WERI-Rb-1 (cell line): ENCODE measurements around the gene PDE8B.

Experiments
- DNase-seq: peaks from one replicate; pipeline ENCODE4 v3.0.0-alpha.2; 2020
- H3K27ac ChIP-seq: fragments of 250-450 bp; sonication (Bioruptor Pico); 2 replicates; pipeline ENCODE4 v1.5.1; 2020; ENCODE audit warnings: mild to moderate bottlenecking, moderate library complexity
- H3K27me3 ChIP-seq: fragments of 250-450 bp; sonication (Bioruptor Pico); 2 replicates; pipeline ENCODE4 v1.5.1; 2021; ENCODE audit warnings: mild to moderate bottlenecking, low read depth, moderate library complexity; ENCODE audit not compliant: insufficient read depth, severe bottlenecking
- H3K36me3 ChIP-seq: fragments of 250-450 bp; sonication (Bioruptor Pico); 2 replicates; pipeline ENCODE4 v1.5.1; 2020; ENCODE audit warnings: mild to moderate bottlenecking, moderate library complexity
- H3K4me3 ChIP-seq: 2 replicates; pipeline ENCODE4 v1.5.1; 2011; ENCODE audit warnings: low read depth, mild to moderate bottlenecking, control low read depth, low read length
- H3K9me3 ChIP-seq: fragments of 250-450 bp; sonication (Bioruptor Pico); 2 replicates; pipeline ENCODE4 v1.5.1; 2021; ENCODE audit warnings: mild to moderate bottlenecking, moderate library complexity; ENCODE audit not compliant: severe bottlenecking
- TF ChIP-seq, protein P1 (sequence below): IDR thresholded peaks from 2 replicates; pipeline ENCODE4 v1.5.1; 2011; ENCODE audit warnings: low read depth, mild to moderate bottlenecking, control low read depth, inconsistent platforms, low read length

The PDE8B gene

DNA sequence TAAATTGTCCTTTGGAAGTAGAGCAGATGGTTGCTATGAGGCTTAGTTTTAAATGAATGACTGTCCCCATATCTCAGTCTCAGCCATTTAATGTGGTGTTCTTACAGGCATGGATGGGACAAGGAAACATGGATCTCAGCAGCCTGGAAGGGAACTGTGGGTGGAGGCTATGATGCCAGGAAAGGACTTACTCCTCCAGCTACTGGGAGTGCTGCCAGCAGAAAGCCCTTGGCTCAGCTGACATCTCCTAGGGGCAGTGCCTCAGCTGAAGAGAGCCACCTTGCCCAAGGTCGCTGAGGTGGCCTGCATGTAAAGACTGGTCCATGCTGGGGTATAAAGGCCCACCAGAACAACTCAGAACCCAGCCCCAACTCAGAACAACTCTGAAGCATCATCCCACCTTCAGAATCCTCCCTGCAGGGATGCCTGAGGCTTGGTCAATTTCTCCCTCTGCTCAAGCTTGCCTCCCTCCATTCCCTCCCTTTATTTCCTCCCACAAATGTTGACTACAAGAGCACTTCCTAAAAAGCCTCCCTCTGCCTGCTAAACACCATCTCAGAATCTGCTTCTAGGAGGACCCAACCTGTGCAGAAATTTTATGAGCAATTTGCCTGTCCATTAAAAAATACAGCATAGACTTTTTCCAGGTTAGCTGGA lies 1.8 kb upstream of the PDE8B start:
- DNase-seq = no peak
- H3K27me3 ChIP-seq = no peaks in the 10 kb centered on the region
- H3K27ac ChIP-seq = no peak overlapping the region
- no peaks in the 10 kb centered on the region for H3K9me3 ChIP-seq
- TF ChIP-seq, protein P1, sequence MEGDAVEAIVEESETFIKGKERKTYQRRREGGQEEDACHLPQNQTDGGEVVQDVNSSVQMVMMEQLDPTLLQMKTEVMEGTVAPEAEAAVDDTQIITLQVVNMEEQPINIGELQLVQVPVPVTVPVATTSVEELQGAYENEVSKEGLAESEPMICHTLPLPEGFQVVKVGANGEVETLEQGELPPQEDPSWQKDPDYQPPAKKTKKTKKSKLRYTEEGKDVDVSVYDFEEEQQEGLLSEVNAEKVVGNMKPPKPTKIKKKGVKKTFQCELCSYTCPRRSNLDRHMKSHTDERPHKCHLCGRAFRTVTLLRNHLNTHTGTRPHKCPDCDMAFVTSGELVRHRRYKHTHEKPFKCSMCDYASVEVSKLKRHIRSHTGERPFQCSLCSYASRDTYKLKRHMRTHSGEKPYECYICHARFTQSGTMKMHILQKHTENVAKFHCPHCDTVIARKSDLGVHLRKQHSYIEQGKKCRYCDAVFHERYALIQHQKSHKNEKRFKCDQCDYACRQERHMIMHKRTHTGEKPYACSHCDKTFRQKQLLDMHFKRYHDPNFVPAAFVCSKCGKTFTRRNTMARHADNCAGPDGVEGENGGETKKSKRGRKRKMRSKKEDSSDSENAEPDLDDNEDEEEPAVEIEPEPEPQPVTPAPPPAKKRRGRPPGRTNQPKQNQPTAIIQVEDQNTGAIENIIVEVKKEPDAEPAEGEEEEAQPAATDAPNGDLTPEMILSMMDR = no peak
- no peak overlapping the region for H3K4me3 ChIP-seq
- H3K36me3 ChIP-seq = no peaks in the 10 kb centered on the region

DNA sequence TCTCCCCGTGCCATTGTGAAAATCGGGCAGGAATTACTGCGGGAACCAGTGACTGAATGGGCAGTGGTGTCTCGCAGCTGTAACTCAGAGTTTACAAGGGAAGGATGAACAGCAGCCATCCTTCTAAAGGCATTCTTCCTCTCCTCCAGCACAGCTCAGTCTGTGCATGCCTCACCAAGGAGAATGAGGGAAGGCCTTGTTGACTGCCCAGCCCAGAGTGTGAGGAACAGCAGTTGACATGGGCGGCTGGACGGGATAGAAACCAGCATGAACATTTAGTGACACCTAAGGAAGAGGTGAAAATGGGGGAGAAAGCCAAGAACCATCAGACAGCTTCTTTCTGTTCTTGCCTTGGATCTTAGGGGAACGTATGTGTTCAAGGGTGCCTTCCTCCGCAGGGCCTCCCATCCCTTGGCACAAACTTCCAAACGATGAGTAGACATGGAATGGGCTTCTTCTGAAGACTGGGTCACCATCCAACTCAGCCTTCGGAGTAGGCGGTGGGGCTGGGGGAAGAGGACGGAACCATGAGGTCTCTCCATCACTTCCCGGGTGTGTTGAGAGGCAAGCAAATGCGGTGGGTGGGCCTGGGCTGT lies 887 bp upstream of the PDE8B start:
- Histone ChIP-seq H3K36me3 (no peaks in the 10 kb centered on the region), H3K9me3 (no peaks in the 10 kb centered on the region), H3K27ac (no peak overlapping the region), H3K4me3 (no peak overlapping the region), H3K27me3 (no peaks in the 10 kb centered on the region)
- DNase-seq = no peak
- TF ChIP-seq, protein P1 = no peak

DNA sequence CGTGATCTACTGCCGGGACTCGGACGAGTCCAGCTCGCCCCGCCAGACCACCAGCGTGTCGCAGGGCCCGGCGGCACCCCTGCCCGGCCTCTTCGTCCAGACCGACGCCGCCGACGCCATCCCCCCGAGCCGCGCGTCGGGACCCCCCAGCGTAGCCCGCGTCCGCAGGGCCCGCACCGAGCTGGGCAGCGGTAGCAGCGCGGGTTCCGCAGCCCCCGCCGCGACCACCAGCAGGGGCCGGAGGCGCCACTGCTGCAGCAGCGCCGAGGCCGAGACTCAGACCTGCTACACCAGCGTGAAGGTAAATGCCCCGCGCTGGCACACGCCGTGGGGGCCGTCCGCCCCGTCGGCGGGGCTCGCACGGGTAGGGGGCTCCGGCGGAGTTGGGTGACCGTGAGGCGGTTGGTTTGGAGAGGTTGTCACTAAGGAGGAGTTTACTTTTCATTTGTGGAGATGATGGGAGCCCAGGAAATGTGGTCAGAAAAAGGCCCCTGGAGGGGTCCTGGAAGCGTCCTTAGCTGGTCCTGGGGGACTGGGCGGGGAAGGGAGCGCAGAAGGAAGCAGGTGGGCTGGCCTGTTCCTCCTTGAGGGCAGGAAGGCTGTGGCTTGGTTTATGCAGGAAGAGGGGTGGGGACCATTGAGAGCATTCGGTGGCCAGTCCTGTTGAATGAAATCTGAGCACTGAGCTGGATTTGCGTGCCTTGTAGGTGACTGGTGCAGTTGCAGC lies 647 bp downstream of the PDE8B start:
- TF ChIP-seq, protein P1 = no peak
- Histone ChIP-seq H3K36me3 (no peaks in the 10 kb centered on the region), H3K9me3 (no peaks in the 10 kb centered on the region), H3K27me3 (no peaks in the 10 kb centered on the region), H3K27ac (no peak overlapping the region), H3K4me3 (peak overlapping the region; percentile 52)
- DNase-seq = no peak

DNA sequence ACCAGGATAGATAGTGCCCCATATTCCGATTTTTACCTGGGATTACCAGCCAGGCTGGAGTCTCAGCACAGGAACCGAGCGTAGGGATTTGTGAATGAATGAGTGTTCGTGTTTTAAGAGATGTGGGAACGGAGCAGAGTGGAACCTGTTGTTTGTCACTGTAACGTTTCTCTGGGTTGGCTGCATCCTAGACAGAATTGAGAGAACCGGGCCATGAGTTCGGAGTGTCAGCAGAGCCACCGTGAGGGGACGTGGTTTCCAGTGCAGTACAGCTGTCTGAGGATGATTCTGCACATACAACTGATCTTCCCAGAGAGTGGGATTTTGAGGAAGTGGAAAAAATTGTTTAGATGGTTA lies 1.2 kb downstream of the PDE8B start:
- TF ChIP-seq, protein P1 = no peak
- no peaks in the 10 kb centered on the region for H3K36me3 ChIP-seq
- H3K27ac ChIP-seq = no peak overlapping the region
- peak overlapping the region; percentile 52 for H3K4me3 ChIP-seq
- H3K27me3 ChIP-seq = no peaks in the 10 kb centered on the region
- DNase-seq = no peak
- H3K9me3 ChIP-seq = no peaks in the 10 kb centered on the region

DNA sequence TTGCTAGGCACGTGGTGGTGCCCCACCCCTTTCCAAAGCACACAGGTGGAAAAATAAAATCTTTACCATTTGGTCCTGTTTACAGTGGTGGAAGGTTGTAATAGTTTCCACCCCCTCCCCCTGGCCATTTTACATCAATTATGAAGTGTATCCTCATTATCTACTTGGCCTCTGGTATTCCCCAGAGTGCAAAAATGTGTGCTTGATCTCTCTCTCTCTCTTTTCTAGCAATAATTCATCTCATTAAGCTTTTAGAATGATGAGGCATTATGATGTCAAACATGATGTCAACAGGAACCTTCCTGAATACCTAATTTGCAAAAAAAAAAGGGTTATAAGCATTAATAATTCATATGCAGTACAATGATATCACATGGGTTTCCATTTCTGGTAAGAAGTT lies 3.1 kb downstream of the PDE8B start:
- Histone ChIP-seq H3K36me3 (no peaks in the 10 kb centered on the region), H3K9me3 (no peaks in the 10 kb centered on the region), H3K27me3 (no peaks in the 10 kb centered on the region), H3K4me3 (no peak overlapping the region), H3K27ac (no peak overlapping the region)
- no peak for DNase-seq
- TF ChIP-seq, protein P1 = no peak
